Measurements from ENCODE around the gene KIAA1549. TPM values are rescaled to one million over a fixed set of nuclear protein-coding genes. Genes with fewer than 3 reads are reported as not detected.

The KIAA1549 gene
- total and polyA plus RNA-seq, 4 donors: 0.83 to 5.8 (median 3.6) TPM

GRCh38 chr7:138863931-138864330 lies 117.3 kb downstream of the KIAA1549 start:
- WGBS, 2 donors: 93 to 97% methylated on average over 9 of the region's 9 CpGs
- Histone ChIP-seq H3K27ac (ENCODE audit: low read depth in 1 of 2, low read length in 1 of 2) (no peak overlapping the region), H3K9ac (ENCODE audit: insufficient read depth in 1 of 2, low read length in 2 of 2) (no peak overlapping the region), H3K9me3 (ENCODE audit: control insufficient read depth in 4 of 4, insufficient read depth in 3 of 4, low read length in 3 of 4) (peaks cover 0 to 2% (median 0%) of the 10 kb centered on the region in 4 donors), H3K4me1 (ENCODE audit: control insufficient read depth in 5 of 5, insufficient read depth in 5 of 5, low read length in 5 of 5) (no peaks in the 10 kb centered on the region), H3K36me3 (ENCODE audit: control insufficient read depth in 4 of 4, insufficient read depth in 4 of 4, low read length in 4 of 4) (peaks cover 5 to 18% (median 14%) of the 10 kb centered on the region in 4 donors), H3K27me3 (ENCODE audit: control insufficient read depth in 3 of 3, insufficient read depth in 3 of 3, low read length in 2 of 3) (no peaks in the 10 kb centered on the region), H3K4me3 (no peak overlapping the region)
- no peak for TF ChIP-seq CTCF (IDR thresholded peaks at IDR 0.05; ENCODE audit: control extremely low read depth, extremely low read depth)
- DNase-seq (no peak), ATAC-seq (ENCODE audit: insufficient read depth, low FRiP score) (no peak)

- no peak for TF ChIP-seq CTCF (IDR thresholded peaks at IDR 0.05; ENCODE audit: control extremely low read depth, extremely low read depth)
- ATAC-seq (ENCODE audit: insufficient read depth, low FRiP score): no peak
- H3K27ac ChIP-seq (ENCODE audit: low read depth in 1 of 2, low read length in 1 of 2): no peak overlapping the region
- no peaks in the 10 kb centered on the region for H3K4me1 ChIP-seq (ENCODE audit: control insufficient read depth in 5 of 5, insufficient read depth in 5 of 5, low read length in 5 of 5)
- WGBS, 2 donors: 94 to 97% methylated on average over 16 of the region's 16 CpGs
- H3K9ac ChIP-seq (ENCODE audit: insufficient read depth in 1 of 2, low read length in 2 of 2): no peak overlapping the region
- DNase-seq: no peak
- H3K4me3 ChIP-seq: no peak overlapping the region
- peaks cover 0 to 17% (median 10%) of the 10 kb centered on the region in 4 donors for H3K36me3 ChIP-seq (ENCODE audit: control insufficient read depth in 4 of 4, insufficient read depth in 4 of 4, low read length in 4 of 4)
- H3K9me3 ChIP-seq (ENCODE audit: control insufficient read depth in 4 of 4, insufficient read depth in 3 of 4, low read length in 3 of 4): peaks cover 0 to 2% (median 0%) of the 10 kb centered on the region in 4 donors
- H3K27me3 ChIP-seq (ENCODE audit: control insufficient read depth in 3 of 3, insufficient read depth in 3 of 3, low read length in 2 of 3): no peaks in the 10 kb centered on the region
Observed at GRCh38 chr7:138861051-138861450, 120.1 kb downstream of the KIAA1549 start.

- DNase-seq (no peak), ATAC-seq (ENCODE audit: insufficient read depth, low FRiP score) (no peak)
- Histone ChIP-seq H3K9me3 (ENCODE audit: control insufficient read depth in 4 of 4, insufficient read depth in 3 of 4, low read length in 3 of 4) (peaks cover 0 to 2% (median 0%) of the 10 kb centered on the region in 4 donors), H3K4me3 (no peak overlapping the region), H3K4me1 (ENCODE audit: control insufficient read depth in 5 of 5, insufficient read depth in 5 of 5, low read length in 5 of 5) (peaks cover 0 to 2% (median 0%) of the 10 kb centered on the region in 5 donors), H3K36me3 (ENCODE audit: control insufficient read depth in 4 of 4, insufficient read depth in 4 of 4, low read length in 4 of 4) (peaks cover 4 to 16% (median 10%) of the 10 kb centered on the region in 4 donors), H3K9ac (ENCODE audit: insufficient read depth in 1 of 2, low read length in 2 of 2) (no peak overlapping the region), H3K27me3 (ENCODE audit: control insufficient read depth in 3 of 3, insufficient read depth in 3 of 3, low read length in 2 of 3) (no peaks in the 10 kb centered on the region), H3K27ac (ENCODE audit: low read depth in 1 of 2, low read length in 1 of 2) (no peak overlapping the region)
- no peak for TF ChIP-seq CTCF (IDR thresholded peaks at IDR 0.05; ENCODE audit: control extremely low read depth, extremely low read depth)
Observed at GRCh38 chr7:138857728-138858127, 123.5 kb downstream of the KIAA1549 start.

GRCh38 chr7:138854115-138854645 lies 127.0 kb downstream of the KIAA1549 start:
- peaks cover 0 to 2% (median 0%) of the 10 kb centered on the region in 5 donors for H3K4me1 ChIP-seq (ENCODE audit: control insufficient read depth in 5 of 5, insufficient read depth in 5 of 5, low read length in 5 of 5)
- no peak overlapping the region for H3K9ac ChIP-seq (ENCODE audit: insufficient read depth in 1 of 2, low read length in 2 of 2)
- DNase-seq (peak in 2 of 3 donors; percentile 9 to 24), ATAC-seq (ENCODE audit: insufficient read depth, low FRiP score) (no peak)
- TF ChIP-seq CTCF (IDR thresholded peaks at IDR 0.05; ENCODE audit: control extremely low read depth, extremely low read depth): no peak
- WGBS, 2 donors: 87 to 90% methylated on average over 5 of the region's 5 CpGs
- H3K27ac ChIP-seq (ENCODE audit: low read depth in 1 of 2, low read length in 1 of 2): no peak overlapping the region
- H3K36me3 ChIP-seq (ENCODE audit: control insufficient read depth in 4 of 4, insufficient read depth in 4 of 4, low read length in 4 of 4): peaks cover 2 to 13% (median 8%) of the 10 kb centered on the region in 4 donors
- no peak overlapping the region for H3K4me3 ChIP-seq
- no peaks in the 10 kb centered on the region for H3K27me3 ChIP-seq (ENCODE audit: control insufficient read depth in 3 of 3, insufficient read depth in 3 of 3, low read length in 2 of 3)
- H3K9me3 ChIP-seq (ENCODE audit: control insufficient read depth in 4 of 4, insufficient read depth in 3 of 4, low read length in 3 of 4): peaks cover 0 to 5% (median 0%) of the 10 kb centered on the region in 4 donors
